B cell (primary cell): ENCODE results near the gene PARD3B.

Experiments used
- EZH2 ChIP-seq: IDR thresholded peaks from 2 replicates; pipeline ENCODE4 v1.6.1; 2012; ENCODE audit warnings: borderline replicate concordance, low read depth, mild to moderate bottlenecking, moderate library complexity, low read length; ENCODE audit not compliant: insufficient read depth, poor library complexity, severe bottlenecking
- TF ChIP-seq, protein P1 (sequence below): fragments of 200-600 bp; IDR thresholded peaks from one replicate; pipeline ENCODE4 v1.8.0; 2022; ENCODE audit warnings: antibody characterized with exemption, mild to moderate bottlenecking

- TF ChIP-seq, protein P1, sequence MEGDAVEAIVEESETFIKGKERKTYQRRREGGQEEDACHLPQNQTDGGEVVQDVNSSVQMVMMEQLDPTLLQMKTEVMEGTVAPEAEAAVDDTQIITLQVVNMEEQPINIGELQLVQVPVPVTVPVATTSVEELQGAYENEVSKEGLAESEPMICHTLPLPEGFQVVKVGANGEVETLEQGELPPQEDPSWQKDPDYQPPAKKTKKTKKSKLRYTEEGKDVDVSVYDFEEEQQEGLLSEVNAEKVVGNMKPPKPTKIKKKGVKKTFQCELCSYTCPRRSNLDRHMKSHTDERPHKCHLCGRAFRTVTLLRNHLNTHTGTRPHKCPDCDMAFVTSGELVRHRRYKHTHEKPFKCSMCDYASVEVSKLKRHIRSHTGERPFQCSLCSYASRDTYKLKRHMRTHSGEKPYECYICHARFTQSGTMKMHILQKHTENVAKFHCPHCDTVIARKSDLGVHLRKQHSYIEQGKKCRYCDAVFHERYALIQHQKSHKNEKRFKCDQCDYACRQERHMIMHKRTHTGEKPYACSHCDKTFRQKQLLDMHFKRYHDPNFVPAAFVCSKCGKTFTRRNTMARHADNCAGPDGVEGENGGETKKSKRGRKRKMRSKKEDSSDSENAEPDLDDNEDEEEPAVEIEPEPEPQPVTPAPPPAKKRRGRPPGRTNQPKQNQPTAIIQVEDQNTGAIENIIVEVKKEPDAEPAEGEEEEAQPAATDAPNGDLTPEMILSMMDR: no peak
- no peak for TF ChIP-seq EZH2
Measured at GRCh38 chr2:205156457-205156856, 611.2 kb downstream of the PARD3B start.
